OCI-LY3 (cell line): Measurements from ENCODE around the gene TRERF1.

Experiments
- H2AFZ ChIP-seq: fragments of 200-600, 300-600 bp; shearing (Covaris generic); 2 replicates; pipeline ENCODE4 v1.6.0; 2014; ENCODE audit warnings: antibody characterized with exemption, low read depth, low read length
- H3K27ac ChIP-seq: fragments of 200-600, 300-600 bp; sonication (generic); 2 replicates; pipeline ENCODE4 v1.5.1; 2014; ENCODE audit warnings: mild to moderate bottlenecking, low read length, moderate library complexity, mixed read lengths
- H3K27me3 ChIP-seq: fragments of 200-600, 300-600 bp; sonication (generic); 2 replicates; pipeline ENCODE4 v1.6.1; 2014; ENCODE audit warnings: low read depth, low read length, mixed read lengths
- H3K36me3 ChIP-seq: fragments of 200-600, 300-600 bp; sonication (generic); replicated peaks from 2 replicates; pipeline ENCODE3; 2014; ENCODE audit warnings: low read depth, low read length, mixed read lengths
- H3K4me1 ChIP-seq: fragments of 300-600, 200-600 bp; sonication (generic); 2 replicates; pipeline ENCODE4 v1.6.1; 2014; ENCODE audit warnings: low read length, mixed read lengths
- H3K4me2 ChIP-seq: fragments of 200-600, 300-600 bp; sonication (generic); 2 replicates; pipeline ENCODE4 v1.6.1; 2014; ENCODE audit warnings: low read length, mixed read lengths
- H3K4me3 ChIP-seq: fragments of 300-600, 200-600 bp; sonication (generic); 2 replicates; pipeline ENCODE4 v1.5.1; 2014; ENCODE audit warnings: antibody characterized with exemption, mild to moderate bottlenecking, low read length, moderate library complexity
- H3K79me2 ChIP-seq: fragments of 300-600, 200-600 bp; shearing (Covaris generic); 2 replicates; pipeline ENCODE4 v1.6.1; 2014; ENCODE audit warnings: mild to moderate bottlenecking, low read length, mixed read lengths
- H3K9ac ChIP-seq: fragments of 300-600, 200-600 bp; shearing (Covaris generic); 2 replicates; pipeline ENCODE4 v1.6.0; 2014; ENCODE audit warnings: mild to moderate bottlenecking, low read length, moderate library complexity
- H3K9me3 ChIP-seq: fragments of 200-600, 300-600 bp; shearing (Covaris generic); 2 replicates; pipeline ENCODE4 v1.6.1; 2014; ENCODE audit warnings: low read length, mixed read lengths; ENCODE audit not compliant: insufficient read depth
- H4K20me1 ChIP-seq: fragments of 200-600, 300-600 bp; sonication (generic); 2 replicates; pipeline ENCODE4 v1.6.1; 2016; ENCODE audit warnings: low read length, mixed read lengths; ENCODE audit not compliant: insufficient read depth
- CTCF ChIP-seq: fragments of 200-600, 300-600 bp; sonication (generic); IDR thresholded peaks from 2 replicates; pipeline ENCODE4 v1.5.1; 2014; ENCODE audit warnings: antibody characterized with exemption, low read length, low read depth
- EZH2phosphoT487 ChIP-seq: fragments of 200-600 bp; shearing (Covaris generic); IDR thresholded peaks from 2 replicates; pipeline ENCODE4 v1.6.1; 2018; ENCODE audit warnings: antibody characterized with exemption, mixed run types, low read depth

The TRERF1 gene

GRCh38 chr6:42409581-42409980 lies 42.1 kb downstream of the TRERF1 start:
- no peak overlapping the region for H2AFZ ChIP-seq
- H3K27ac ChIP-seq: no peak overlapping the region
- peak overlapping the region; percentile 62 for H3K4me2 ChIP-seq
- H3K4me3 ChIP-seq: peak overlapping the region; percentile 37
- peaks cover 40% of the 10 kb centered on the region for H3K4me1 ChIP-seq
- H3K27me3 ChIP-seq: no peaks in the 10 kb centered on the region
- no peaks in the 10 kb centered on the region for H3K9me3 ChIP-seq
- peaks cover 44% of the 10 kb centered on the region; the same call in 1 of the 2 replicates for H4K20me1 ChIP-seq
- 0 out of 2 replicates have a peak overlapping the region, but pooled peaks have one; percentile 0 for H3K9ac ChIP-seq
- TF ChIP-seq EZH2phosphoT487 (no peak), CTCF (no peak)
- H3K36me3 ChIP-seq: peaks cover 7% of the 10 kb centered on the region
- peaks cover 42% of the 10 kb centered on the region for H3K79me2 ChIP-seq

GRCh38 chr6:42407379-42407778 lies 44.3 kb downstream of the TRERF1 start:
- Histone ChIP-seq H3K4me2 (no peak overlapping the region), H3K9ac (no peak overlapping the region), H3K4me1 (peaks cover 52% of the 10 kb centered on the region), H3K27ac (no peak overlapping the region), H3K36me3 (peaks cover 13% of the 10 kb centered on the region), H2AFZ (no peak overlapping the region), H3K79me2 (peaks cover 58% of the 10 kb centered on the region), H3K4me3 (no peak overlapping the region), H4K20me1 (peaks cover 60% of the 10 kb centered on the region), H3K27me3 (no peaks in the 10 kb centered on the region), H3K9me3 (no peaks in the 10 kb centered on the region)
- TF ChIP-seq EZH2phosphoT487: no peak
- no peak for TF ChIP-seq CTCF

- H3K9ac ChIP-seq: no peak overlapping the region
- peaks cover 58% of the 10 kb centered on the region for H3K4me1 ChIP-seq
- H3K4me3 ChIP-seq: no peak overlapping the region
- no peak overlapping the region for H3K27ac ChIP-seq
- no peaks in the 10 kb centered on the region for H3K9me3 ChIP-seq
- peaks cover 59% of the 10 kb centered on the region for H3K79me2 ChIP-seq
- H3K36me3 ChIP-seq: peaks cover 12% of the 10 kb centered on the region
- no peak overlapping the region for H3K4me2 ChIP-seq
- TF ChIP-seq EZH2phosphoT487 (no peak), CTCF (no peak)
- peaks cover 61% of the 10 kb centered on the region for H4K20me1 ChIP-seq
- H3K27me3 ChIP-seq: no peaks in the 10 kb centered on the region
- H2AFZ ChIP-seq: no peak overlapping the region
These were observed 45.1 kb downstream of the TRERF1 start for GRCh38 chr6:42406306-42407280.

GRCh38 chr6:42405021-42405420 lies 46.7 kb downstream of the TRERF1 start:
- H4K20me1 ChIP-seq: peaks cover 59% of the 10 kb centered on the region
- no peak overlapping the region for H3K9ac ChIP-seq
- H3K79me2 ChIP-seq: peaks cover 66% of the 10 kb centered on the region
- H3K27me3 ChIP-seq: no peaks in the 10 kb centered on the region
- H3K4me1 ChIP-seq: peaks cover 47% of the 10 kb centered on the region
- no peak overlapping the region for H3K4me2 ChIP-seq
- H3K9me3 ChIP-seq: no peaks in the 10 kb centered on the region
- TF ChIP-seq CTCF (no peak), EZH2phosphoT487 (no peak)
- no peak overlapping the region for H2AFZ ChIP-seq
- H3K4me3 ChIP-seq: no peak overlapping the region
- H3K27ac ChIP-seq: no peak overlapping the region
- H3K36me3 ChIP-seq: peaks cover 12% of the 10 kb centered on the region
